PC-9 (cell line): ENCODE results near the gene NHS. TPM values are rescaled to one million over a fixed set of nuclear protein-coding genes. Genes with fewer than 3 reads are reported as not detected.

ENCODE experiments used
- BruUV-seq: library from RNA; stranded (reverse); fragments of 400-500 nt; replicated peaks from 2 replicates; lab custom pipeline; 2021; lab: Mats Ljungman, UMichigan
- CTCF ChIA-PET: fragments of 300-600 bp; sonication (Branson Sonifier 250); formaldehyde crosslinking; loops from one replicate; lab custom pipeline; 2022; ENCODE audit warnings: antibody characterized with exemption; lab: Charles Lee
- POLR2A ChIA-PET: fragments of 300-600 bp; sonication (Branson Sonifier 250); formaldehyde crosslinking; loops from one replicate; lab custom pipeline; 2022; ENCODE audit warnings: antibody characterized with exemption; ENCODE audit not compliant: unreplicated experiment; lab: Charles Lee
- DNase-seq, 2 experiments: peaks; one replicate each; pipeline versions ENCODE4 v3.0.0 to v3.0.0-alpha.2; 2015 to 2022; ENCODE audit warnings: mixed read lengths in 1 of 2
- H2AFZ ChIP-seq: fragments of 200-600 bp; sonication (generic); 2 replicates; pipeline ENCODE4 v1.8.1; 2017; ENCODE audit warnings: antibody characterized with exemption
- H3F3A ChIP-seq: fragments of 200-600 bp; sonication (generic); 2 replicates; pipeline ENCODE4 v1.8.1; 2017; ENCODE audit warnings: antibody characterized with exemption, mild to moderate bottlenecking, low read depth; ENCODE audit not compliant: insufficient read depth
- H3K27ac ChIP-seq: fragments of 200-600 bp; sonication (generic); 2 replicates; pipeline ENCODE4 v1.6.1; 2016; ENCODE audit warnings: mixed run types
- H3K27me3 ChIP-seq: fragments of 200-600 bp; sonication (generic); 2 replicates; pipeline ENCODE4 v1.6.1; 2016; ENCODE audit warnings: low read depth, mixed run types; ENCODE audit not compliant: insufficient read depth
- H3K36me3 ChIP-seq: fragments of 200-600 bp; sonication (generic); 2 replicates; pipeline ENCODE4 v1.6.1; 2016; ENCODE audit warnings: low read depth, mixed run types
- H3K4me1 ChIP-seq: fragments of 200-600 bp; sonication (generic); replicated peaks from 2 replicates; pipeline ENCODE4 v1.6.1; 2016; ENCODE audit warnings: mixed run types; ENCODE audit not compliant: insufficient read depth
- H3K4me2 ChIP-seq: fragments of 200-600 bp; sonication (generic); 2 replicates; pipeline ENCODE4 v1.6.1; 2017; ENCODE audit warnings: mixed run types
- H3K4me3 ChIP-seq: fragments of 200-600 bp; sonication (generic); 2 replicates; pipeline ENCODE4 v1.6.1; 2016; ENCODE audit warnings: mixed run types
- H3K79me2 ChIP-seq: fragments of 200-600 bp; sonication (generic); 2 replicates; pipeline ENCODE4 v1.6.1; 2017; ENCODE audit warnings: low read depth, mixed run types
- H3K9me2 ChIP-seq: fragments of 200-600 bp; sonication (generic); 2 replicates; pipeline ENCODE4 v1.8.1; 2017; ENCODE audit warnings: mild to moderate bottlenecking; ENCODE audit not compliant: insufficient read depth
- H3K9me3 ChIP-seq: fragments of 200-600 bp; sonication (generic); 2 replicates; pipeline ENCODE4 v1.8.1; 2016; ENCODE audit warnings: low read depth; ENCODE audit not compliant: insufficient read depth
- H4K20me1 ChIP-seq: fragments of 200-600 bp; sonication (generic); 2 replicates; pipeline ENCODE4 v1.8.1; 2017; ENCODE audit not compliant: insufficient read depth
- EZH2 ChIP-seq: fragments of 200-600 bp; sonication (generic); IDR thresholded peaks from 2 replicates; pipeline ENCODE4 v1.8.0; 2017; ENCODE audit warnings: antibody characterized with exemption, low read depth
- intact Hi-C: fragments of 100-400 bp; cut with micrococcal nuclease; formaldehyde crosslinking; loops from one replicate; pipeline ENCODE4 v1.10.0; 2022; ENCODE audit not compliant: unreplicated experiment
- total RNA-seq: library from RNA; stranded (reverse); gene quantifications from 2 replicates; pipeline ENCODE4 v1.2.3, GENCODE V29; 2021
- TF ChIP-seq, protein P1 (sequence below): fragments of 200-600 bp; sonication (generic); conservative IDR thresholded peaks from 2 replicates; pipeline ENCODE4 v1.6.1; 2017; ENCODE audit warnings: mixed run types, antibody characterized with exemption, mild to moderate bottlenecking, moderate library complexity

NHS gene
- total RNA-seq, 1 experiment from 2014 or later = 6.7 TPM

DNA sequence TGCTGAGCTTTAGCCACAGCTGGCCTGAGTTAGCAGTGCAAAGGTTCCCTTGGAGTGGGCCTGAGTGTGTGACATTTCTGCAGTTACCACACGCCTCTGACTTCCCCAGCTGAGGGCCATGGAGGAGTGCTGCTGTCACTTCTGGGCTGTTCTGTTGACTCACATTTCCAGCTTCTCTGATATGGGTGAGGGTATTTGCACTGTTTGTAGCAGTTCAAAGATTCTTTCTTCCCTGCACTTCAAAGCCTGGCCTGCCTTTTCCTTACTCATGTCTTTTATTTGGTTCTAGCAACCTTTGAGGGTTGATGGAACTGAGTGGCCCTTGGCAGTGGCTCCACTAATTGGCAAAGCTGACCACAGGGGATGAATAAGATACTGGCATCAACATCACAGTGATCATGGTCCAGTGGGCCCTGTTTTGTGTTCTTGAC lies 335.9 kb downstream of the NHS start:
- POLR2A ChIA-PET = no interaction called here
- no peak for TF ChIP-seq EZH2
- TF ChIP-seq, protein P1, sequence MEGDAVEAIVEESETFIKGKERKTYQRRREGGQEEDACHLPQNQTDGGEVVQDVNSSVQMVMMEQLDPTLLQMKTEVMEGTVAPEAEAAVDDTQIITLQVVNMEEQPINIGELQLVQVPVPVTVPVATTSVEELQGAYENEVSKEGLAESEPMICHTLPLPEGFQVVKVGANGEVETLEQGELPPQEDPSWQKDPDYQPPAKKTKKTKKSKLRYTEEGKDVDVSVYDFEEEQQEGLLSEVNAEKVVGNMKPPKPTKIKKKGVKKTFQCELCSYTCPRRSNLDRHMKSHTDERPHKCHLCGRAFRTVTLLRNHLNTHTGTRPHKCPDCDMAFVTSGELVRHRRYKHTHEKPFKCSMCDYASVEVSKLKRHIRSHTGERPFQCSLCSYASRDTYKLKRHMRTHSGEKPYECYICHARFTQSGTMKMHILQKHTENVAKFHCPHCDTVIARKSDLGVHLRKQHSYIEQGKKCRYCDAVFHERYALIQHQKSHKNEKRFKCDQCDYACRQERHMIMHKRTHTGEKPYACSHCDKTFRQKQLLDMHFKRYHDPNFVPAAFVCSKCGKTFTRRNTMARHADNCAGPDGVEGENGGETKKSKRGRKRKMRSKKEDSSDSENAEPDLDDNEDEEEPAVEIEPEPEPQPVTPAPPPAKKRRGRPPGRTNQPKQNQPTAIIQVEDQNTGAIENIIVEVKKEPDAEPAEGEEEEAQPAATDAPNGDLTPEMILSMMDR = no peak
- CTCF ChIA-PET = no interaction called here
- no peak overlapping the region for H3K4me2 ChIP-seq
- no peaks in the 10 kb centered on the region for H3K9me2 ChIP-seq
- H3F3A ChIP-seq = 0 out of 2 replicates have a peak, but pooled peaks cover 8% of the 10 kb centered on the region
- H3K4me1 ChIP-seq = peaks cover 20% of the 10 kb centered on the region
- no peak for DNase-seq
- no peaks in the 10 kb centered on the region for H4K20me1 ChIP-seq
- no peak overlapping the region for H3K4me3 ChIP-seq
- H3K79me2 ChIP-seq = no peaks in the 10 kb centered on the region
- intact Hi-C loops = no loop called here
- no peaks in the 10 kb centered on the region for H3K36me3 ChIP-seq
- no peak overlapping the region for H3K27ac ChIP-seq
- BruUV-seq = no TSS peak
- no peak overlapping the region for H2AFZ ChIP-seq
- no peaks in the 10 kb centered on the region for H3K9me3 ChIP-seq
- H3K27me3 ChIP-seq = no peaks in the 10 kb centered on the region

DNA sequence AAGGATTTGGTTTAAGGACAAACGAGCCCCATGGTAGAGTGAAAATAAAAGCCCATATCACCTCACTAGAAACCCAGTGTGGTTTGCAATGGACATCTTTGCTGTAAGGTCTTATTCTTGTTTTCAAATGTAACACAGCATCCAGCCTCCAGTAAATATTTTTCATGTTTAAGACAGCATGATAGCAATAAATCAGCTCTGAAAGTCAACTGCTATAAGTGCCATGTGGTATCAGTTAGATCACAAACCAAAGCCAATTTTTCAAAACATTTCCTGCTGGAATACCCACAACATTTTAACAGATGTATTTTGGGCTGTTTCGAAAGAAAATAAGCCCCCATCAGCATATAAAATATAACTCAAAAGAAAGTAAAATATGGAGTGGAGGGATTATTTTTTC lies 338.3 kb downstream of the NHS start:
- no TSS peak for BruUV-seq
- H3K36me3 ChIP-seq = no peaks in the 10 kb centered on the region
- intact Hi-C loops = no loop called here

DNA sequence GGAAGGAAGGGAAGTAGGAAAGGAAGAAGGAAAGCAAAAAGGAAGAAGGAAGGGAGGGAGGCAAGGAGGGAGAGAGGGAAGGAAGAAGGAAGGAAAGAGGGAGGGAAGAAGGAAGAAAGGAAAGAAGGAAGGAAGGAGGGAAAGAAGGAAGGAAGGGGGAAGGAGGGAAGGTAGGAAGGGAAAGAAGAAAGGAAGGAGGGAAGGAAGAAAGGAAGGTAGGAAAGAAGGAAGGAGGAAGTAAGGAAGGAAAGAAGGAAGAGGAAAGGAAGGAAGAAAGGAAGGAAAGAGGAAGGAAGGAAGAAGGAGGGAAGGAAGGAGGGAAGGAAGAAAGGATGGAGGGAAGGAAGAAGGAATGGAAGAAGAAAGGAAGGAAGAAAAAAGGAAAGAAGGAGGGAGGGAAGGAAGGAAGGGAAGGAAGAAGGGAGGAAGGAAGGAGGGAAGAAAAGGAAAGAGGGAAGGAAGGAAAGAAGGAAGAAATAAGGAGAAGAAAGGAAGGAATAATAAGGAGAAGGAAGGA lies 343.7 kb downstream of the NHS start:
- POLR2A ChIA-PET = no interaction called here
- Histone ChIP-seq H3K9me3 (no peaks in the 10 kb centered on the region), H3K36me3 (no peaks in the 10 kb centered on the region), H3K4me2 (no peak overlapping the region), H3K4me1 (no peaks in the 10 kb centered on the region), H3K9me2 (no peaks in the 10 kb centered on the region), H4K20me1 (no peaks in the 10 kb centered on the region), H3K27me3 (no peaks in the 10 kb centered on the region), H3K27ac (no peak overlapping the region), H2AFZ (no peak overlapping the region), H3K4me3 (no peak overlapping the region), H3K79me2 (no peaks in the 10 kb centered on the region), H3F3A (no peaks in the 10 kb centered on the region)
- CTCF ChIA-PET = no interaction called here
- no TSS peak for BruUV-seq
- no peak for DNase-seq
- TF ChIP-seq EZH2 = no peak
- intact Hi-C loops = no loop called here

More for the DNA sequence above, 338.3 kb downstream of the NHS start:
- Histone ChIP-seq H3K4me3 (no peak overlapping the region), H3K79me2 (no peaks in the 10 kb centered on the region), H3K4me2 (no peak overlapping the region), H2AFZ (no peak overlapping the region), H3K9me2 (no peaks in the 10 kb centered on the region), H3K27ac (no peak overlapping the region), H3K9me3 (no peaks in the 10 kb centered on the region), H4K20me1 (no peaks in the 10 kb centered on the region), H3K4me1 (no peaks in the 10 kb centered on the region), H3K27me3 (no peaks in the 10 kb centered on the region), H3F3A (no peaks in the 10 kb centered on the region)
- no peak for TF ChIP-seq EZH2
- TF ChIP-seq, protein P1 = no peak
- POLR2A ChIA-PET = no interaction called here
- DNase-seq = no peak
- CTCF ChIA-PET = no interaction called here

DNA sequence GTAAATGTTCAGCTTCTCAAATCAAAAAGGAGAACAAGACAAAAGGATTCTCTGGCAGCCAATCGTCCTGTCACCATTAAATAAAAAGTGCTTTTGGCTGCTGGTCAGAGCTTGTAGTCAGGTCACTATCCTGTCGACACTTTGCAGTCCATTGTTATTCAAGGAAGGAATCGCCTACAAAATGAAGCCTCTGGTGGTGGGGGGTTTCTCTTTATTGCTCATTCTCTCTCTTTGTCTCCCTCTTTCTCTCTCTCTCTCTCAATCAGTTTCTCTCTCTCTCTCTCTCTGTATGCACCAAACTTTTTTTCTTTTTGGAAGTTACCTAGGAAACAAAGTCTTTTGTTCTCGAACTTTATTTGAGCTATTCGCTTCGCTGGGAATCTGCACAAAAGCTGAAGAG lies 344.7 kb downstream of the NHS start:
- BruUV-seq = no TSS peak
- no peak for TF ChIP-seq EZH2
- TF ChIP-seq, protein P1 = no peak
- Histone ChIP-seq H3F3A (no peaks in the 10 kb centered on the region), H3K27ac (no peak overlapping the region), H3K9me3 (no peaks in the 10 kb centered on the region), H3K79me2 (no peaks in the 10 kb centered on the region), H4K20me1 (no peaks in the 10 kb centered on the region), H3K9me2 (no peaks in the 10 kb centered on the region), H3K4me3 (no peak overlapping the region), H3K36me3 (no peaks in the 10 kb centered on the region), H3K27me3 (no peaks in the 10 kb centered on the region), H3K4me2 (no peak overlapping the region), H3K4me1 (no peaks in the 10 kb centered on the region), H2AFZ (no peak overlapping the region)
- ChIA-PET CTCF (no interaction called here), POLR2A (no interaction called here)
- DNase-seq = no peak
- intact Hi-C loops = no loop called here
